ENCODE measurements around the gene CLNK. TPM values are rescaled to one million over a fixed set of nuclear protein-coding genes. Genes with fewer than 3 reads are reported as not detected.

Gene CLNK
- polyA plus RNA-seq, 1 of the 3 experiments (the other 2 are of a cell fraction) = not detected

GRCh38 chr4:10524196-10524833, 160.3 kb downstream of the CLNK start:
- POLR2A ChIA-PET = no interaction called here
- no peaks in the 10 kb centered on the region for H3K79me2 ChIP-seq (ENCODE audit: insufficient read depth)
- CTCF ChIA-PET = interaction anchor here (0.9 to 1.7 kb wide), 2 partner anchors 14 to 29 kb away, joined by 3 to 6 read pairs; no protein-coding TSS in a partner anchor

More at GRCh38 chr4:10524196-10524833, 160.3 kb downstream of the CLNK start:
- Histone ChIP-seq H3K9me2 (no peaks in the 10 kb centered on the region), H3K4me3 (ENCODE audit: low read depth in 2 of 2, low read length in 1 of 2) (no peak overlapping the region), H2AFZ (ENCODE audit: low read depth) (no peak overlapping the region), H3K36me3 (replicated peaks in 1 of 2; ENCODE audit: control insufficient read depth in 1 of 2, insufficient read depth in 2 of 2, low read length in 1 of 2) (no peaks in the 10 kb centered on the region), H3K27ac (ENCODE audit: low read depth in 2 of 2, low read length in 1 of 2) (no peak overlapping the region), H3K4me1 (ENCODE audit: control insufficient read depth in 1 of 2, insufficient read depth in 2 of 2, low read depth in 1 of 2, low read length in 1 of 2) (no peaks in the 10 kb centered on the region), H4K20me1 (ENCODE audit: insufficient read depth) (no peaks in the 10 kb centered on the region), H3K9me3 (no peaks in the 10 kb centered on the region), H3K4me2 (no peak overlapping the region), H3K9ac (no peak overlapping the region), H3F3A (replicated peaks; ENCODE audit: insufficient read depth) (no peaks in the 10 kb centered on the region), H3K27me3 (ENCODE audit: insufficient read depth) (no peaks in the 10 kb centered on the region; the same call in 1 of the 2 replicates)
- no peak for TF ChIP-seq GATA2 (CRISPR knock-in tag; IDR thresholded peaks at IDR 0.05)
- no peak for TF ChIP-seq JUND (IDR thresholded peaks at IDR 0.05)
- no peak for TF ChIP-seq SIN3A (IDR thresholded peaks at IDR 0.05; ENCODE audit: borderline replicate concordance, low read depth, low read length)
- no peak for TF ChIP-seq MAX (IDR thresholded peaks at IDR 0.05; ENCODE audit: low read depth)
- no peak for TF ChIP-seq POLR2AphosphoS5 (IDR thresholded peaks at IDR 0.05; ENCODE audit: low read depth, low read length)
- no peak for TF ChIP-seq YY1 (IDR thresholded peaks at IDR 0.05; ENCODE audit: low read depth)
- TF ChIP-seq ZBTB33 (IDR thresholded peaks at IDR 0.05; ENCODE audit: borderline replicate concordance, low read depth) = no peak
- TF ChIP-seq REST (IDR thresholded peaks at IDR 0.05; ENCODE audit: low read depth, low read length) = no peak
- TF ChIP-seq RAD21 (IDR thresholded peaks at IDR 0.05; ENCODE audit: low read length) = no peak
- no peak for TF ChIP-seq FOXJ3 (CRISPR knock-in tag; IDR thresholded peaks at IDR 0.05)
- TF ChIP-seq MXI1 (IDR thresholded peaks at IDR 0.05; ENCODE audit: low read depth, low read length) = no peak
- no peak for TF ChIP-seq ELF1 (IDR thresholded peaks at IDR 0.05)
- no peak for TF ChIP-seq RFX5 (IDR thresholded peaks at IDR 0.05; ENCODE audit: low read length)
- no peak for DNase-seq
- WGBS (ENCODE audit: low lambda C conversion rate) = 0% methylated on average over 5 of the region's 5 CpGs
